Measurements from ENCODE around the gene B4GALT2. TPM values are rescaled to one million over a fixed set of nuclear protein-coding genes. Genes with fewer than 3 reads are reported as not detected.

B4GALT2 gene
- polyA plus RNA-seq, 1 of the 3 experiments (the other 2 are of a cell fraction) = 48.0 TPM

DNA sequence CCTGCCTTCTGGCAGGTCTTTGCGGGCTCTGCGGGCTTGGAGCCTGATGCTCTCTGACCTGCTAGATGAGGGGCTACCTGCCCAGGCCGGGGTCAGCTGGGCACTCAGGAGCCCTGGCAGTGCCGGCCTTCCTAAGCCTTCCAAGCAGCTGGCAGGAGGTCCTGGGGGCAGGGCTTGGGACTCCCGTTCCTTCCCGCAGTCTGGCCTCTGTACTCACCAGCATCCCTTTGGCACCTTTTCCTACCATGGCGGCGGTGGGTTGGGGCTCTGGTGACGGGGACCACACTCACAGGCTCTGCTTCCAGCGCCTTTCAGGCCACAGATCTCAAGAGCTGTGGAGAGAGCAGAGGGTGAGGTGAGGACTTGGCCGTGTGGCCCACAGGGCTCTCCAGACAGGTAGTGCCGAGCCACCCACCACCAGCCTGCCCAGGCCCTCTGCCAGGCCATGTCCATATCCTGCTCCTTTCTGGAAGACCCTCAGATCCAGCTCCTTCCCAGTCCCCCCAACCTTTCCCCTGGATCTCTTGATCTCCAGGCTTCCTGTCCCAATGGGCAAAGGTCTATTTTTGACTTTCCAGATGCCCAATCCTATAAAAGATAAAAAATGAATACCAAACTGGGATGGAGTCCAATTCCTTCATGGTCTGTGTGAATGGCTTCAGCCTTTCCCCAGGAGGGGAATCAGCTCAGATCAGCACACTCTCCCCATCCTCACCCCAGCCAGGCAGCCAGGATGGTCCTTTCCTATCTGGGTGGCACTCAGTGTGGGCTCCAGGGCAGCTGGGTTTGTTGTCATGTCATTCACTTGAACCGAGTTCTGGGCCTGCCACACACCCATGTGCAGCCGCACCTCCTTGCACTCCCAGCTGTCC lies 45.3 kb downstream of the B4GALT2 start:
- H3K27ac ChIP-seq (ENCODE audit: low read depth in 2 of 2, low read length in 1 of 2) = peak overlapping the region in 1 of 2 experiments; percentile 51; a peak in 2 of 4 replicates
- no peak overlapping the region for H3K9ac ChIP-seq
- no peaks in the 10 kb centered on the region for H3K36me3 ChIP-seq (replicated peaks in 1 of 2; ENCODE audit: control insufficient read depth in 1 of 2, insufficient read depth in 2 of 2, low read length in 1 of 2)
- H3K4me3 ChIP-seq (ENCODE audit: low read depth in 2 of 2, low read length in 1 of 2) = no peak overlapping the region
- H3F3A ChIP-seq (replicated peaks; ENCODE audit: insufficient read depth) = no peaks in the 10 kb centered on the region
- DNase-seq = peak; percentile 80
- TF ChIP-seq MXI1 (IDR thresholded peaks at IDR 0.05; ENCODE audit: low read depth, low read length) (0 out of 2 replicates have a peak, but pooled peaks have one; percentile 39), EP300 (IDR thresholded peaks at IDR 0.05; ENCODE audit: borderline replicate concordance in 1 of 2, low read depth in 1 of 2, low read length in 1 of 2) (peak in 1 of 2 experiments; percentile 56; a peak in 1 of 4 replicates), GATA2 (CRISPR knock-in tag; IDR thresholded peaks at IDR 0.05) (peak; percentile 49; the same call in 1 of the 2 replicates)
- TF ChIP-seq, protein P1, sequence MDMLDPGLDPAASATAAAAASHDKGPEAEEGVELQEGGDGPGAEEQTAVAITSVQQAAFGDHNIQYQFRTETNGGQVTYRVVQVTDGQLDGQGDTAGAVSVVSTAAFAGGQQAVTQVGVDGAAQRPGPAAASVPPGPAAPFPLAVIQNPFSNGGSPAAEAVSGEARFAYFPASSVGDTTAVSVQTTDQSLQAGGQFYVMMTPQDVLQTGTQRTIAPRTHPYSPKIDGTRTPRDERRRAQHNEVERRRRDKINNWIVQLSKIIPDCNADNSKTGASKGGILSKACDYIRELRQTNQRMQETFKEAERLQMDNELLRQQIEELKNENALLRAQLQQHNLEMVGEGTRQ (IDR thresholded peaks at IDR 0.05; ENCODE audit: borderline replicate concordance, low read depth, low read length) = no peak
- no peaks in the 10 kb centered on the region for H3K79me2 ChIP-seq (ENCODE audit: insufficient read depth)
- no peaks in the 10 kb centered on the region for H3K27me3 ChIP-seq (ENCODE audit: insufficient read depth)
- no peaks in the 10 kb centered on the region for H3K9me3 ChIP-seq
- H3K9me2 ChIP-seq = no peaks in the 10 kb centered on the region
- ChIA-PET CTCF (interaction anchor here (0.8 to 25.6 kb wide), 4 partner anchors 12 to 27 kb away, joined by 3 to 598 read pairs (median 13); partner anchors contain the start of gene CCDC24), POLR2A (no interaction called here)
- no peaks in the 10 kb centered on the region for H4K20me1 ChIP-seq (ENCODE audit: insufficient read depth)
- H2AFZ ChIP-seq (ENCODE audit: low read depth) = no peak overlapping the region
- no peak overlapping the region for H3K4me2 ChIP-seq
- H3K4me1 ChIP-seq (ENCODE audit: control insufficient read depth in 1 of 2, insufficient read depth in 2 of 2, low read depth in 1 of 2, low read length in 1 of 2) = peaks cover 2 to 16% of the 10 kb centered on the region in 2 experiments; a peak in 1 of 4 replicates
- WGBS (ENCODE audit: low lambda C conversion rate) = 68% methylated on average over 5 of the region's 14 CpGs

DNA sequence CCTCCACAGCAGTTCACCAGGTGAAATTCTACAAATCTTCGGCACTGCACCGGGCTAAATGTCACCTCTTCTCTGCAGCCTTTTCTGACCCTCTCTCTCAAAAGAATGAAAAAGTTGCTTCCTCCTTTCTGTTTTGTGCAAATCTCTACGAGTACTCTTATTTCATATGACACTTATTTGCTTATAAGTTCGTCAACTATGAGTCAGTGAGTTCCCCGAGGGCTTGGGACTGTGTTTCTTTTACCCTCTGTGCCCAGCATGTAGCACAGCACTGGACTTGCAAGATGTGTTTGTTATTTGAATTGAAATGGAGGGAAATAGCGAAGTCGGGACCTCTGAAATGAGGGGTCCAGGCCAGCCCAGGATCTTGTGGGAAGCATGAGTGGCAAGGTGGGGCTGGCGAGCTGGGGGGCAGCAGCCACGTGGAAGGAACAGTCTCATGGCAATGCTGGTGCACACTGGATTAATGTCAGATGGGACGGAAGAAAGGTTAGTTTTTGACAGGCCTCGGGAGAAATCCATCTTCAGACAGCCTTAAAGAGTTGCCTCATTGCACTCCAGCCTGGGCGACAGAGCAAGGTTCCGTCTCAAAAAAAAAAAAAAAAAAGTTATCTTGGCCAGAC lies 46.0 kb downstream of the B4GALT2 start:
- Histone ChIP-seq H3K4me2 (no peak overlapping the region), H3K27me3 (ENCODE audit: insufficient read depth) (no peaks in the 10 kb centered on the region), H3K9me3 (no peaks in the 10 kb centered on the region), H3K36me3 (replicated peaks in 1 of 2; ENCODE audit: control insufficient read depth in 1 of 2, insufficient read depth in 2 of 2, low read length in 1 of 2) (no peaks in the 10 kb centered on the region), H3F3A (replicated peaks; ENCODE audit: insufficient read depth) (no peaks in the 10 kb centered on the region), H4K20me1 (ENCODE audit: insufficient read depth) (no peaks in the 10 kb centered on the region), H3K79me2 (ENCODE audit: insufficient read depth) (no peaks in the 10 kb centered on the region), H3K4me1 (ENCODE audit: control insufficient read depth in 1 of 2, insufficient read depth in 2 of 2, low read depth in 1 of 2, low read length in 1 of 2) (peaks cover 5 to 21% of the 10 kb centered on the region in 2 experiments; a peak in 1 of 4 replicates), H2AFZ (ENCODE audit: low read depth) (no peak overlapping the region), H3K27ac (ENCODE audit: low read depth in 2 of 2, low read length in 1 of 2) (peak overlapping the region in 1 of 2 experiments; percentile 44; a peak in 2 of 4 replicates), H3K9me2 (no peaks in the 10 kb centered on the region), H3K4me3 (ENCODE audit: low read depth in 2 of 2, low read length in 1 of 2) (no peak overlapping the region), H3K9ac (no peak overlapping the region)
- TF ChIP-seq EP300 (IDR thresholded peaks at IDR 0.05; ENCODE audit: borderline replicate concordance in 1 of 2, low read depth in 1 of 2, low read length in 1 of 2) (no peak), RXRA (IDR thresholded peaks at IDR 0.05; ENCODE audit: borderline replicate concordance, low read depth) (no peak), TCF12 (IDR thresholded peaks at IDR 0.05) (no peak), YY1 (IDR thresholded peaks at IDR 0.05; ENCODE audit: low read depth) (no peak), MXI1 (IDR thresholded peaks at IDR 0.05; ENCODE audit: low read depth, low read length) (no peak), RCOR1 (IDR thresholded peaks at IDR 0.05; ENCODE audit: low read length) (no peak), POLR2AphosphoS5 (IDR thresholded peaks at IDR 0.05; ENCODE audit: low read depth, low read length) (no peak), TEAD4 (IDR thresholded peaks at IDR 0.05; ENCODE audit: borderline replicate concordance, insufficient read depth) (no peak), CHD2 (IDR thresholded peaks at IDR 0.05; ENCODE audit: low read length, partially characterized antibody) (no peak), EZH2phosphoT487 (IDR thresholded peaks at IDR 0.05; ENCODE audit: borderline replicate concordance, low read depth) (no peak), RFX5 (IDR thresholded peaks at IDR 0.05; ENCODE audit: low read length) (no peak), FOSL2 (IDR thresholded peaks at IDR 0.05; ENCODE audit: borderline replicate concordance, low read depth) (no peak), NFIC (IDR thresholded peaks at IDR 0.05; ENCODE audit: borderline replicate concordance) (no peak)
- TF ChIP-seq, protein P2, sequence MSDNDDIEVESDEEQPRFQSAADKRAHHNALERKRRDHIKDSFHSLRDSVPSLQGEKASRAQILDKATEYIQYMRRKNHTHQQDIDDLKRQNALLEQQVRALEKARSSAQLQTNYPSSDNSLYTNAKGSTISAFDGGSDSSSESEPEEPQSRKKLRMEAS (IDR thresholded peaks at IDR 0.05; ENCODE audit: low read depth) = no peak
- TF ChIP-seq, protein P3, sequence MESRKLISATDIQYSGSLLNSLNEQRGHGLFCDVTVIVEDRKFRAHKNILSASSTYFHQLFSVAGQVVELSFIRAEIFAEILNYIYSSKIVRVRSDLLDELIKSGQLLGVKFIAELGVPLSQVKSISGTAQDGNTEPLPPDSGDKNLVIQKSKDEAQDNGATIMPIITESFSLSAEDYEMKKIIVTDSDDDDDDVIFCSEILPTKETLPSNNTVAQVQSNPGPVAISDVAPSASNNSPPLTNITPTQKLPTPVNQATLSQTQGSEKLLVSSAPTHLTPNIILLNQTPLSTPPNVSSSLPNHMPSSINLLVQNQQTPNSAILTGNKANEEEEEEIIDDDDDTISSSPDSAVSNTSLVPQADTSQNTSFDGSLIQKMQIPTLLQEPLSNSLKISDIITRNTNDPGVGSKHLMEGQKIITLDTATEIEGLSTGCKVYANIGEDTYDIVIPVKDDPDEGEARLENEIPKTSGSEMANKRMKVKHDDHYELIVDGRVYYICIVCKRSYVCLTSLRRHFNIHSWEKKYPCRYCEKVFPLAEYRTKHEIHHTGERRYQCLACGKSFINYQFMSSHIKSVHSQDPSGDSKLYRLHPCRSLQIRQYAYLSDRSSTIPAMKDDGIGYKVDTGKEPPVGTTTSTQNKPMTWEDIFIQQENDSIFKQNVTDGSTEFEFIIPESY (IDR thresholded peaks at IDR 0.05; ENCODE audit: borderline replicate concordance, low read depth) = no peak
- TF ChIP-seq, protein P4, sequence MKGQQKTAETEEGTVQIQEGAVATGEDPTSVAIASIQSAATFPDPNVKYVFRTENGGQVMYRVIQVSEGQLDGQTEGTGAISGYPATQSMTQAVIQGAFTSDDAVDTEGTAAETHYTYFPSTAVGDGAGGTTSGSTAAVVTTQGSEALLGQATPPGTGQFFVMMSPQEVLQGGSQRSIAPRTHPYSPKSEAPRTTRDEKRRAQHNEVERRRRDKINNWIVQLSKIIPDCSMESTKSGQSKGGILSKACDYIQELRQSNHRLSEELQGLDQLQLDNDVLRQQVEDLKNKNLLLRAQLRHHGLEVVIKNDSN (IDR thresholded peaks at IDR 0.05; ENCODE audit: borderline replicate concordance, low read depth) = no peak
- TF ChIP-seq, protein P5, sequence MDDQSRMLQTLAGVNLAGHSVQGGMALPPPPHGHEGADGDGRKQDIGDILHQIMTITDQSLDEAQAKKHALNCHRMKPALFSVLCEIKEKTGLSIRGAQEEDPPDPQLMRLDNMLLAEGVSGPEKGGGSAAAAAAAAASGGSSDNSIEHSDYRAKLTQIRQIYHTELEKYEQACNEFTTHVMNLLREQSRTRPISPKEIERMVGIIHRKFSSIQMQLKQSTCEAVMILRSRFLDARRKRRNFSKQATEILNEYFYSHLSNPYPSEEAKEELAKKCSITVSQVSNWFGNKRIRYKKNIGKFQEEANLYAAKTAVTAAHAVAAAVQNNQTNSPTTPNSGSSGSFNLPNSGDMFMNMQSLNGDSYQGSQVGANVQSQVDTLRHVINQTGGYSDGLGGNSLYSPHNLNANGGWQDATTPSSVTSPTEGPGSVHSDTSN (IDR thresholded peaks at IDR 0.05) = no peak
- peak; percentile 8 for DNase-seq
- ChIA-PET CTCF (interaction anchor here (0.8 to 25.6 kb wide), 4 partner anchors 11 to 27 kb away, joined by 3 to 598 read pairs (median 13); partner anchors contain the start of gene CCDC24), POLR2A (no interaction called here)
- 73% methylated on average over 13 of the region's 13 CpGs for WGBS (ENCODE audit: low lambda C conversion rate)
